ENCODE measurements around the gene STX16. TPM values are rescaled to one million over a fixed set of nuclear protein-coding genes. Genes with fewer than 3 reads are reported as not detected.

STX16 gene
- total RNA-seq, 1 donor from 2014 or later: 19.1 TPM

DNA sequence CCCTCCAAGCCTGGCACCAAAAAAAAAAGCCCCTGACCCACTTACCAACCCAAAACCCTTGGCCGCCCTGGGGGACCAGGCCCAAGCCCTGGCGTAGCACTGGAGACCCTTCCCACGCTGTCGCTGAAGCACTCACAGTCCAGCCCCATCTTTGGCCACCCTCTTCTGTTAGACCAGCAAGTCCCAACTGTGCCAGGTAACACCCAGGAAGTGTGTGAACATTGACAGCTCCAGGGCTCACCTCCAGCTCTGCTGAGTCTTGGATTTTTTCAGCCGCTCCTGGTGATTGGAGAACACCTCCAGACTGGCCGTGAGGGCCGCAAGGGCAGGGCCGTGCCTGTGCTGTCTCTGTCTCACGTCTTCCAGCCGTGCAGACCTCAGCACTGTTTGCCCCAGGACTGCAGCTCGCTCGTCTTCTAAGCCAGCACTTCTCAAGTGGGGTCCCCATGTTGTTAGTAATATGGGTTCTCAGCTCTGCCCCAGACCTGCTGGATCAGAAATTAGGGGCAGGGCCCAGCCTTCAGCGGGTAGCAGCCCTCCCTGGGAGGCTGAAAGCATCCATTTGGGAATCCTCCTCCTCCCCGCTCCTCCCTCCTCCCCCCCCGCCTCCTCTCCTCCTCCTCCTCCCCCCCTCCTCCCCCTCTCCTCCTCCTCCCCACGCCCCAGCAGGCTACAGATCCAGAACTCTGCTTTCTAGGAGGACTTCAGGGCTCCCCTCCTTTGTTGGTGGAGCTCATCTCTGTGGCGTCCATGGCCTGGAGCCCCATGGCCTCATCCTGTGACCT, 59.6 kb downstream of the STX16 start:
- DNase-seq (ENCODE audit: low read depth in 2 of 2): no peak

DNA sequence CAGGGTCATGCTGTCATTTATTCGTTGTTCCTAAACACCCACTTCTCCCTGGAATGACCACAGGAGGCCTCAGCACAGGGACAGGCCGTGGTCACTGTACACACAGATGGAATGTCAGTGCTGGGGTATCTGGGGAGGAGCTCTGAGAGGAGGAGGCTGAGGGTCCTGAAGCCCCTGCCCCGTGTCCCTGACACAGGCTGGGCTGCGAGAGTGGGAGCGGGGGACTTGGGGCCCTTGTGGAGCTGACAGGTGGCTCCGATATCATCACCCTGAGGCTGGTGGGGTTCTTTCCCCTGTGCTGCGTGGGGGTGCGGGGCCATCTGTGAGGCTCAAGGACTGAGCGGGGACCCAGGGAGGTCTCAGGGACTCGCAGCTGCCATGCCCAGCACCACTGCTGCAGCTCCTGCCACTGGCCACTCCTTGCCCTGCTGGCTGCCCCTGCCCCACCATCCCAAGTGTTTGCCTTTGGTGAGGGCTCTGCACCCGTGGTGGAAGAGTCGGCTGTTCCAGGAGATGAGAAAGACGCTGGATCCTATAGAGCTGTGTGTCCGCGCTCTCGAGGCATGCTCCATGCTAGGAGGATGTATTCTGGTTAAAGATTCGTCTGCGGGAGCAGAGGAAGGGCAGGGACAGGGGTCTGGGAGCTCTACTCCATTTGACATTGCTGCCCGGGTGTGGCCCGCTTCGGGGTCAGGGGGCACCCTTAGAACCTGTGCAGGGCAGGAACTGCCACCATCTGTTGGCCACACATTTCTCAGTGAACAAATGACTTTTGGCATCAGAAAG, 60.4 kb downstream of the STX16 start:
- no peak for DNase-seq (ENCODE audit: low read depth in 2 of 2)

DNA sequence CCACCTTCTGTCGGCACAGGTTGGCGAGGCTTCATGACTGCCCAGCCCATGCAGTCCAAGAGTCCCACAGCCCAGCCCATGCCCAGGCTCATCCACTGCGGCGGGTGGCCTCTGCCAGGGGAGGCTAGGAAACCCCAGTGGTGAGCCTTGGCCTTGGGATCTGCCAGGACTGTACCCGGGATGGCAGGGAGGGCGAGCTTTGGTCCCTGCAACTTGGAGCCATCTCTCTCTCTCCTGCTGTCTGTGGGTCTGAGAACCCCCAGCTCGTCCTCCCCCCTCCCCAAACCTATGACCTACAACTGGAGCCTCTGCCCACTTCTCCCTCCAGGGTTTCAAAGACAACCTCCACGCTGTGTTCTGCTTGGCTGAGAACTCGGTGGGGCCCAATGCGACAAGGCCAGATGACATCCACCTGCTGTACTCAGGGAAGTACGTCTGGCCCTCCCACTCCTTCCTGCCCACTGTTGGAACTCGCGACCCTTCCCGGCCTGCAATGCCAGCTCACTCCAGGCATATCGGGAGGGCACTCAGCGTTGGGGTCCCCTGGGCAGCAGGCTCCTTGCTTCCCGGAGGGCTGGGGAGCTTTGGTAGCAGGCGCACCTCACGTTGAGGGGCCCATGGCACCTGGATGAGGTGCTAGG, 61.2 kb downstream of the STX16 start:
- no peak for DNase-seq (ENCODE audit: low read depth in 2 of 2)

- DNase-seq (ENCODE audit: low read depth in 2 of 2): no peak
These were observed 62.0 kb downstream of the STX16 start for GRCh38 chr20:58712806-58713731.

DNA sequence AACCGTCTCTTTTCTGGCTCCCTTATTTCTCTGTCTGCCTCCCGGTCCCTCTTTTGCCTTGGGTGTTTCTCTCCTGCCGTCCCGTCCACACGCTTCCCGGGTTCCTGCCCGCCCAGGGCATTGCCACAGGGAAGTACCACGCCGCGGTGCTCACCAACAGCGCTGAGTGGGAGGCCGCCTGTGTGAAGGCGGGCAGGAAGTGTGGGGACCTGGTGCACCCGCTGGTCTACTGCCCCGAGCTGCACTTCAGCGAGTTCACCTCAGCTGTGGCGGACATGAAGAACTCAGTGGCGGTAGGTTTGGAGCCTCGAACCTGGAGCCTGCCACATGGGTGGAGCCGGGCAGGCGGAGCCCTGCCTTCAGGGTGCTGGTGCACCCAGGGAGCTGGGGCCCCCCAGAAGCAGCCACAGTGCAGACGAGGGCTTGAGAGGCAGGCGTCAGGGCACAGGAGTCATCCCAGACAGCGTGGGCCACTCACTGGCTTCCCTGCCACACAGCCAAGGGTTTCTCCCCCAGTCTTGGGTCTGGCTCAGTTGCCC, 62.8 kb downstream of the STX16 start:
- DNase-seq (ENCODE audit: low read depth in 2 of 2): no peak

GRCh38 chr20:58714340-58714922, 63.3 kb downstream of the STX16 start:
- DNase-seq (ENCODE audit: low read depth in 2 of 2): no peak

GRCh38 chr20:58714923-58715351, 63.9 kb downstream of the STX16 start:
- no peak for DNase-seq (ENCODE audit: low read depth in 2 of 2)

DNA sequence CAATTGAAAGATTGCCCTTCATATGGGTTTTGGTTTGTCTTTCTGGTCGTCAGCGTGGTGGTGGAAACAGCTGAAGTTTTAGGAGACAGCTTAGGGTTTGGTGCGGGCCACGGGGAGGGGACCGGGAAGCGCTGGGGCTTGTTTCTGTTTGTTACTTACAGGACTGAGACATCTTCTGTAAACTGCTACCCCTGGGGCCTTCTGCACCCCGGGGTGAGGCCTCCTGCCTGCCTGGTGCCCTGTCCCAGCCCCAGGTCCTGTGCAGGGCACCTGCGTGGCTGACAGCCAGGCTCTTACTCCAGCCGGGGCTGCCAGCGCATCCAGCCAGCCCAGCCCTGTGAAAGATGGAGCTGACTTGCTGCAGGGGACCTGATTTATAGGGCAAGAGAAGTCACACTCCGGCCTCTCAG, 64.3 kb downstream of the STX16 start:
- no peak for DNase-seq (ENCODE audit: low read depth in 2 of 2)

GRCh38 chr20:58715801-58716475, 64.9 kb downstream of the STX16 start:
- no peak for DNase-seq (ENCODE audit: low read depth in 2 of 2)

GRCh38 chr20:58716476-58717277, 65.6 kb downstream of the STX16 start:
- DNase-seq (ENCODE audit: low read depth in 2 of 2): peak in 1 of 2 donors; percentile 25

DNA sequence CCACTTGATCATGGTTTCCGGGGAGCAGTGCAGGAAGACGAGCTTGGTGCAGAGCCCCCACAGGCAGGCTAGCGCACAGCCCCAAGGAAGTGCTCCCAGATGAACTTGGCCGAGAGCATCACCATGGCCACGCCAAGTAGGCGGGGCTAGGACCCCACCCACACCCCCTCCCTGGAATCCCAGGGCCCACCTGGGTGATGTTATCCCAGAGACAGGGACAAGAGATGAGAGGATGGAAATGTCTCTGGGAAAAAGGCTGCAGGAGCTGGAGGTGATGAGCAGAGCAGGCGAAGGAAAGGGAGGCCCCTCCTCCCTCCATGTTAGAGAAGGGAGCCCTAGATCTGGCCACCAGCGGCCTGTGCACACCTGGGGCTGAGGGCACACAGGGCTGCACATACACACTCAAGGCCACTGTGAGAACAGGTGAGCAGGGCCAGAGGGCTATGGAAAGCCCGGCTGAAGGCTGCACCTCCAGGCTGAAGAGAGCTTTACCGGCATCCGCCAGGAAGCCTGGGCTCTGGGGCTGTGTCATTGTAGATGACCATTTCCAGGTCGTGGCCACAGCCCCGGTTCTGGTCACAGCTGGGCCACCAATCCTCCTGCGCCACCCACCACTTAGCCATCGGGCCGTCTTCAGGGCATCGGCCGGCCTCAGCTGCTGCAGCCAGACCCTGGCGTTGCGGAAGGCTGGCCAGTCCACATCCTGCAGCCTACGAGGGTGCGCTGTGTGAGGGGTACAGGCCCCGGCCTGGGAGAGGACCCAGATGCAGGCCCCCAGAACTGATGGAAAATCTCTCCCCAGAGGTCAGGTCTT, 66.4 kb downstream of the STX16 start:
- DNase-seq (ENCODE audit: low read depth in 2 of 2): no peak

GRCh38 chr20:58718121-58718563, 67.1 kb downstream of the STX16 start:
- DNase-seq (ENCODE audit: low read depth in 2 of 2): no peak

DNA sequence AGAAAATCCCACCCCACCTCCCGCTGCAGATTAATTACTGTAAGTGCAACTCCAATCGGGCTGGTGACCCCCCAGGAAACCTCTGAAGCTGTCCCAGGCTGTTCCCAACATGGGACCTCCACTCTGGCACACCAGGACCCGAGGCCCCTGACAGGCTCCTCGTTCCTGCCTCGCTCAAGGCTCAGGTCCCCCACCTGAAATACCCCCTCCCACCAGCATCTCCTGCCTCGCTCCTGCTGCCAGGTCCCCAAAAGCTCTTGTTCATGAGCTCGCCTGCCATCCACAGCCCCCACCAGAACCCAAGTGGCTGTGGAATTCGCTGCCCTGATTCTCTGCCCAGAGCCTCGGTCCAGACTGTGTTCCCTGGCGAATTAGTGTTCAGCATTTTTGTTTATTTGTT, 67.6 kb downstream of the STX16 start:
- no peak for DNase-seq (ENCODE audit: low read depth in 2 of 2)

DNA sequence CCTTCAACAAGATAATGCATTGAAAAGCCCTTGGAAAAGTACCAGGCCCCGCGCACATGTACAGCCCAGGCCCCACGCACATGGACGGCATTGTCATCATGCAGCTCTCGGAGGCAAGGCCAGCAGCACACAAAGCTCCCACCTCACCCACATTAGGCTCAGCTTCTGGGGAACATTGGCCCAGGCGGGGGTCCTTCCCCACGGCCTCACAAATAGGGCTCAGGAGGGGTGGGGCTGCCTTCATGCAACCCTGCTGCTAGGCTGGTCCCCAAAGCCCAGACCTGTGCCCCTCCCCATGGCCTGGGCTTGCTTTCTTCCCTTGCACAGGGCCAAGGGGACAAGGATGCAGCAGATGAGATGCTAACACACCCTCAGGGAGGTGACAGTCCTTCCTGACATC, 68.2 kb downstream of the STX16 start:
- DNase-seq (ENCODE audit: low read depth in 2 of 2): no peak

DNA sequence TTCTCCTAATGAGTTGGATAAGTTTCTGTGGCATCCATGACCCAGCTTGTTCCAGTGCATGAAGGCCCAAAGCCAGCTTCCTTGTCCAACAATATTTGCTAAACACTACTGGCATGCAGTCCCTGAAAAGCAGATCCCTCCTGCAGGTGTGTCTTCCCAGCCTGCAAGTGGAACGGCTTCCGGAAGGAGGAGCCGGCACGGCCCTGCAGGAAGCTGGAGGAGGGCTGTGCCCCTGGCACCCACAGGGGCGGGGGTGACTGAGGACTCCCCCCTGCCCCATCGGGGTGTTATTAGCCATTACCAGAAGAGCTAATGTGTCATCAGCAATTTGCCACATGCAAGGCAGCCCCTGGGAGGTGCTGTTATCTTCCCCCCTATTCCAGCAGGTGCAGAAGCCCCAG, 68.9 kb downstream of the STX16 start:
- no peak for DNase-seq (ENCODE audit: low read depth in 2 of 2)

DNA sequence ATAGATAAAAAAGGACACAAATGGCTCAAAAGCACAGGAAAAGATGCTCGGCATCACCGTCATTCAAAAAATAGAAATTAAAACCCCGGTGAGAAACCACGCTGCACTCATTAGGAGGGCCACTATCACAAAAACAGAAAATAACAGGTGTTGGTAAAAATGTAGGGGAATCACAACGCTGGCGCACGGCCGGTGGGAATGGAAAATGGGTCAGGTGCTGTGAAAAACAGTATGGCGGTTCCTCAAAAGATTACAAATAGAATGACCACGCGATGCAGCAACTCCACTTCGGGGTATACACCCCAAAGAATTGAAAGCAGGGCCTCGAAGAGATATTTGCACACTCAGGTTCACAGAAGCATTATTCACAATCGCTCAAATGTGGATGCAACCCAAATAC, 69.8 kb downstream of the STX16 start:
- no peak for DNase-seq (ENCODE audit: low read depth in 2 of 2)

DNA sequence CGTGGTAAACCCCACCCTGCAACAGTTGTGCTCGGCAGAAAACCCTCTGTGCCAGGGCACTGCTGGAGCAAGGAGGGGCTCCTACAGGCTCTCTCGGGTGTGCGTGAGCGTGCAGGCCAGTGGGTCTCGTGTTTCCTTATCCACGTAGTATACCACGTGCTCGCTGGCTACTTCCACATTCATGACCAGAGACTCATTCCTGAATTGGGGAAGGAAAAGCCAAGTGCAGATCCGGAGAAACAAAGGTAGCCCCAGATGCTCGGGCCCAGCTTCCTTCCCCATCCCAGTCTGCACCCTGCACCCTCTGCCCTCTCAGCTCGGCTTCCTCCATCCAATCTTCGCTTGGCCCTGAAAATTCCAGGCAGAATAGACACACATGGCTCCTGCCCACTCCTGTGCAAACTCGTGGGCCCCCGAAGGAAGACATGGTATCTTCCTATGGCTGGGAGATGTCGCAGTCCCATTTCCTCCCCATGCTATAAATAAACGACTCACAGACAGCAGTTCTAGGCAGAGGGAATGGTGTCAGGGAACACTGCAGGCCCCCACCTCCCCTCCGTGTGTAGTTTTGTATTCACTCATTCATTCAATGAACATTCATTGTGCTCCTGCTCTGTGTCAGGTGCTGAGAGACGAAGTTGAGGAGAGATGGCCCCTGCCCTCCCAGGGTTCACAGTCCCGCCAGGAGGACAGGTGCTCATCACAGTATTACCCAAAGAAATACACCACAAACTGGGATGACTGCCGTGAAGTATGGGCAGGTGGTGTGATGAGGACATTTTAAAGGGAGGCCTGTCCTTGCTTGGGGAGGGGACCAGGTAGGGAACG, 71.1 kb downstream of the STX16 start:
- no peak for DNase-seq (ENCODE audit: low read depth in 2 of 2)
